HFFc6 (cell line): ENCODE measurements around the gene APOL6. TPM values are rescaled to one million over a fixed set of nuclear protein-coding genes. Genes with fewer than 3 reads are reported as not detected.

Experiments used
- DNase-seq: peaks from one replicate; pipeline ENCODE4 v3.0.0-alpha.2; 2018
- H3K27ac Mint-ChIP-seq: 2 replicates; pipeline ENCODE4 v1.8.0; 2020; ENCODE audit warnings: mild to moderate bottlenecking, mixed read lengths
- H3K27me3 Mint-ChIP-seq: 2 replicates; pipeline ENCODE4 v1.8.0; 2021; ENCODE audit warnings: mild to moderate bottlenecking, moderate library complexity, mixed read lengths; ENCODE audit not compliant: insufficient read depth
- H3K36me3 Mint-ChIP-seq: 2 replicates; pipeline ENCODE4 v1.8.0; 2021; ENCODE audit warnings: low read depth, mixed read lengths
- H3K4me1 Mint-ChIP-seq: 2 replicates; pipeline ENCODE4 v1.8.0; 2020; ENCODE audit warnings: low read depth, mixed read lengths
- H3K4me3 Mint-ChIP-seq: 2 replicates; pipeline ENCODE4 v1.8.0; 2020; ENCODE audit warnings: mild to moderate bottlenecking, moderate library complexity, mixed read lengths
- H3K9me3 Mint-ChIP-seq: 2 replicates; pipeline ENCODE4 v1.8.0; 2020; ENCODE audit warnings: mild to moderate bottlenecking, mixed read lengths
- CTCF ChIP-seq: fragments of 200-600 bp; sonication (generic); IDR thresholded peaks from 2 replicates; pipeline ENCODE4 v1.5.0; 2021; ENCODE audit warnings: antibody characterized with exemption, mild to moderate bottlenecking
- total RNA-seq, 6 experiments: library from RNA; stranded (reverse); fragmentation: NEBNext Ultra II Directional; extraction: Animal tissue kit (Norgen Biotek cat#: 25700); gene quantifications; 2 replicates in 1 of 6; 3 replicates in 5 of 6; pipeline ENCODE4 v1.2.3, GENCODE V29; 2021

Gene APOL6
- total RNA-seq, 6 experiments from 2014 or later, result 1.4 to 3.6 (median 3.4) TPM

GRCh38 chr22:35703861-35704584, 55.8 kb downstream of the APOL6 start:
- no peaks in the 10 kb centered on the region for H3K27me3 Mint-ChIP-seq
- H3K27ac Mint-ChIP-seq, result peak overlapping the region; percentile 7; the same call in 1 of the 2 replicates
- H3K9me3 Mint-ChIP-seq, result no peaks in the 10 kb centered on the region
- no peak for TF ChIP-seq CTCF
- no peak for DNase-seq
- no peaks in the 10 kb centered on the region for H3K36me3 Mint-ChIP-seq
- no peak overlapping the region for H3K4me3 Mint-ChIP-seq
- H3K4me1 Mint-ChIP-seq, result peaks cover 21% of the 10 kb centered on the region

GRCh38 chr22:35705141-35705540, 56.9 kb downstream of the APOL6 start:
- peak overlapping the region; percentile 67 for H3K27ac Mint-ChIP-seq
- no peak for TF ChIP-seq CTCF
- no peaks in the 10 kb centered on the region for H3K9me3 Mint-ChIP-seq
- H3K27me3 Mint-ChIP-seq, result no peaks in the 10 kb centered on the region
- DNase-seq, result peak; percentile 81
- peak overlapping the region; percentile 57 for H3K4me3 Mint-ChIP-seq
- no peaks in the 10 kb centered on the region for H3K36me3 Mint-ChIP-seq
- peaks cover 21% of the 10 kb centered on the region for H3K4me1 Mint-ChIP-seq

- Mint-ChIP-seq H3K27ac (no peak overlapping the region), H3K36me3 (peaks cover 8% of the 10 kb centered on the region), H3K9me3 (0 out of 2 replicates have a peak, but pooled peaks cover 5% of the 10 kb centered on the region), H3K27me3 (peaks cover 2% of the 10 kb centered on the region; the same call in 1 of the 2 replicates), H3K4me1 (peaks cover 20% of the 10 kb centered on the region), H3K4me3 (no peak overlapping the region)
- TF ChIP-seq CTCF, result no peak
- DNase-seq, result no peak
Measured at GRCh38 chr22:35708453-35708852, 60.2 kb downstream of the APOL6 start.

GRCh38 chr22:35708917-35709316, 60.7 kb downstream of the APOL6 start:
- Mint-ChIP-seq H3K4me1 (peaks cover 15% of the 10 kb centered on the region), H3K4me3 (no peak overlapping the region), H3K27me3 (peaks cover 2% of the 10 kb centered on the region; the same call in 1 of the 2 replicates), H3K27ac (no peak overlapping the region), H3K36me3 (peaks cover 12% of the 10 kb centered on the region), H3K9me3 (0 out of 2 replicates have a peak, but pooled peaks cover 5% of the 10 kb centered on the region)
- no peak for TF ChIP-seq CTCF
- DNase-seq, result no peak

- Mint-ChIP-seq H3K27me3 (peaks cover 3% of the 10 kb centered on the region), H3K4me3 (no peak overlapping the region), H3K9me3 (0 out of 2 replicates have a peak, but pooled peaks cover 5% of the 10 kb centered on the region), H3K36me3 (peaks cover 12% of the 10 kb centered on the region), H3K4me1 (no peaks in the 10 kb centered on the region), H3K27ac (no peak overlapping the region)
- DNase-seq, result no peak
- no peak for TF ChIP-seq CTCF
Measured at GRCh38 chr22:35711336-35711735, 63.1 kb downstream of the APOL6 start.
